Ramos (cell line): ENCODE results near the gene MTA1.

ENCODE experiments used
- in situ Hi-C: fragments of 300-500 bp; cut with MboI; formaldehyde crosslinking; loops from one replicate; pipeline ENCODE4 v1.14.3; 2022; ENCODE audit warnings: low sequenced_read_pairs; ENCODE audit not compliant: unreplicated experiment

MTA1 gene

GRCh38 chr14:105421723-105422615 is 2.3 kb downstream of the MTA1 start:
- in situ Hi-C loops, result no loop called here

- in situ Hi-C loops, result no loop called here
Measured at GRCh38 chr14:105422695-105423487, 3.3 kb downstream of the MTA1 start.

- in situ Hi-C loops, result no loop called here
Measured at GRCh38 chr14:105423488-105424195, 4.0 kb downstream of the MTA1 start.

- in situ Hi-C loops, result no loop called here
Measured at GRCh38 chr14:105424861-105425260, 5.2 kb downstream of the MTA1 start.

GRCh38 chr14:105425823-105426247 is 6.2 kb downstream of the MTA1 start:
- in situ Hi-C loops, result no loop called here

GRCh38 chr14:105426416-105427130 is 6.9 kb downstream of the MTA1 start:
- in situ Hi-C loops, result no loop called here

- in situ Hi-C loops, result no loop called here
Measured at GRCh38 chr14:105427412-105427811, 7.8 kb downstream of the MTA1 start.

- in situ Hi-C loops, result no loop called here
Measured at GRCh38 chr14:105427936-105428485, 8.4 kb downstream of the MTA1 start.

- in situ Hi-C loops, result no loop called here
Measured at GRCh38 chr14:105430042-105430441, 10.4 kb downstream of the MTA1 start.

- in situ Hi-C loops, result no loop called here
Measured at GRCh38 chr14:105430565-105430964, 10.9 kb downstream of the MTA1 start.

- in situ Hi-C loops, result no loop called here
Measured at GRCh38 chr14:105431256-105431655, 11.6 kb downstream of the MTA1 start.

GRCh38 chr14:105432657-105433056 is 13.0 kb downstream of the MTA1 start:
- in situ Hi-C loops, result no loop called here

GRCh38 chr14:105433161-105433605 is 13.6 kb downstream of the MTA1 start:
- in situ Hi-C loops, result no loop called here

- in situ Hi-C loops, result no loop called here
Measured at GRCh38 chr14:105436402-105436801, 16.8 kb downstream of the MTA1 start.

- in situ Hi-C loops, result no loop called here
Measured at GRCh38 chr14:105436891-105437722, 17.5 kb downstream of the MTA1 start.

- in situ Hi-C loops, result no loop called here
Measured at GRCh38 chr14:105437723-105438500, 18.3 kb downstream of the MTA1 start.

GRCh38 chr14:105439179-105439578 is 19.6 kb downstream of the MTA1 start:
- in situ Hi-C loops, result no loop called here
